ENCODE data around the gene RUVBL2.
A peak's percentile ranks its signal among the peaks of the same experiment; 100 is the strongest.

The RUVBL2 gene

DNA sequence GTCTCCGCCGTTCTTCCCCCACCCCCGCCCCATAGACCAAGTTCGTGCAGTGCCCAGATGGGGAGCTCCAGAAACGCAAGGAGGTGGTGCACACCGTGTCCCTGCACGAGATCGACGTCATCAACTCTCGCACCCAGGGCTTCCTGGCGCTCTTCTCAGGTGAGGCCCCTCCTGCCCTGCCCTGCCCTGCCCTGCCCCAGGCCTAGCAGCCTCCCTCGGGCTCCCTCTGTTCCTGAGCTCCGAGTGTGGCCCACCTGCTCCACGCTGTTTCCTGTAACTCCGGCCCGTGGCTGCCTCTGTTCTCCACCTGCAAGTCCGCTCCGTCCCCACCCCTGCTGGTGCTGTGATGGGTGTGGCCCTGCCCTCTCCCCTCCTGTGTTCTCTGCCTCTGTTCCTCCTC lies 16.8 kb downstream of the RUVBL2 start:
- no peak overlapping the region for H3K4me3 ChIP-seq (replicated peaks in 1 of 2; ENCODE audit: low read depth in 2 of 2, low read length in 2 of 2)
- TF ChIP-seq, protein P1, sequence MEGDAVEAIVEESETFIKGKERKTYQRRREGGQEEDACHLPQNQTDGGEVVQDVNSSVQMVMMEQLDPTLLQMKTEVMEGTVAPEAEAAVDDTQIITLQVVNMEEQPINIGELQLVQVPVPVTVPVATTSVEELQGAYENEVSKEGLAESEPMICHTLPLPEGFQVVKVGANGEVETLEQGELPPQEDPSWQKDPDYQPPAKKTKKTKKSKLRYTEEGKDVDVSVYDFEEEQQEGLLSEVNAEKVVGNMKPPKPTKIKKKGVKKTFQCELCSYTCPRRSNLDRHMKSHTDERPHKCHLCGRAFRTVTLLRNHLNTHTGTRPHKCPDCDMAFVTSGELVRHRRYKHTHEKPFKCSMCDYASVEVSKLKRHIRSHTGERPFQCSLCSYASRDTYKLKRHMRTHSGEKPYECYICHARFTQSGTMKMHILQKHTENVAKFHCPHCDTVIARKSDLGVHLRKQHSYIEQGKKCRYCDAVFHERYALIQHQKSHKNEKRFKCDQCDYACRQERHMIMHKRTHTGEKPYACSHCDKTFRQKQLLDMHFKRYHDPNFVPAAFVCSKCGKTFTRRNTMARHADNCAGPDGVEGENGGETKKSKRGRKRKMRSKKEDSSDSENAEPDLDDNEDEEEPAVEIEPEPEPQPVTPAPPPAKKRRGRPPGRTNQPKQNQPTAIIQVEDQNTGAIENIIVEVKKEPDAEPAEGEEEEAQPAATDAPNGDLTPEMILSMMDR (IDR thresholded peaks at IDR 0.05; ENCODE audit: low read depth, low read length), result no peak
- DNase-seq (ENCODE audit: low read depth in 2 of 2), result no peak

DNA sequence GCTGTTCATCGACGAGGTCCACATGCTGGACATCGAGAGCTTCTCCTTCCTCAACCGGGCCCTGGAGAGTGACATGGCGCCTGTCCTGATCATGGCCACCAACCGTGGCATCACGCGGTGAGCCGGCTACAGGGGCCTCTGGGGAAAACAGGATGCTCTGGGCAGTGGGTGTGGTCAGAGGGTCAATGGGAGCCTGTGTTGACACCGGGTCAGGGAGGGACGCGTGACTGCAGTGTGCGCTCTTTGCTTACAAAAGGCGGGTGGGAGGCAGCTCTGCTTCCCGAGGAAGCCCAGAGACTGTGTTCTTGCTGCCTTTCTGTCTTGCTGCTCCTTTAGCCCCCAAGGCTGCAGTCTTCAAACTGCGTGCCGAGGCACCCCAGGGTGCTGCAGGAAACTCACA lies 17.5 kb downstream of the RUVBL2 start:
- no peak for DNase-seq (ENCODE audit: low read depth in 2 of 2)
- no peak overlapping the region for H3K4me3 ChIP-seq (replicated peaks in 1 of 2; ENCODE audit: low read depth in 2 of 2, low read length in 2 of 2)
- TF ChIP-seq, protein P1 (IDR thresholded peaks at IDR 0.05; ENCODE audit: low read depth, low read length), result no peak

DNA sequence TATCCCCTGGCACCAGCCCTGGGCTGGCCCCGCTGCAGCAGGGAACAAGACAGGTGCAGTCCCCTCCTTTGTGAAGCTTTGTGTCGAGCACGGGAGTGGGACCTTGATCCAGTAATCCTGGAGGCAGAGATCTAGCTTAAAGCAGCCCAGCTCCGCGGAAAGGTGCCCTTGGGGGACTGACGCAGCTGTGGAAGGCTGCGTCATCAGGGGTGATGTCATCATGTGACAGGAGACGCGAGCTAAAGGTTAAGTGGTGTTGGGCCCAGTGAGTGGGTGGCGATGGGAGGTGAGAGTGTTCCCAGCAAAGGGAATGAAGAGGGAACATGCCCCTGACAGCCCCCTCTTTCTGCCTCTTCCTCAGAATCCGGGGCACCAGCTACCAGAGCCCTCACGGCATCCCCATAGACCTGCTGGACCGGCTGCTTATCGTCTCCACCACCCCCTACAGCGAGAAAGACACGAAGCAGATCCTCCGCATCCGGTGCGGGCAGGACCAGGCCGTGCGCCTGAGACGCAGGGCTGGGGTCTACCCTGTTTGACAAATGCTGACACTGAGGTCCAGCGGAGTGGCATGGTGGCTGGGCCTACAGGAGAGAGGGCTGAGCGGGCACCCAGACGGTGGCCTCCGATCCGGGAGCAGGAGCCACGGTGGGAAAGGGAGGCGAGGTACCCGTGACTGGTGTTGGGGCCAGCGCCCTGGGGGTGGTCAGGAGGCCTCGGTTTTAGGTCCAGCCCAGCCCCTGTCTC lies 20.6 kb downstream of the RUVBL2 start:
- H3K4me3 ChIP-seq (replicated peaks in 1 of 2; ENCODE audit: low read depth in 2 of 2, low read length in 2 of 2), result no peak overlapping the region
- peak in 1 of 2 donors; percentile 42 for DNase-seq (ENCODE audit: low read depth in 2 of 2)
- TF ChIP-seq, protein P1 (IDR thresholded peaks at IDR 0.05; ENCODE audit: low read depth, low read length), result no peak

DNA sequence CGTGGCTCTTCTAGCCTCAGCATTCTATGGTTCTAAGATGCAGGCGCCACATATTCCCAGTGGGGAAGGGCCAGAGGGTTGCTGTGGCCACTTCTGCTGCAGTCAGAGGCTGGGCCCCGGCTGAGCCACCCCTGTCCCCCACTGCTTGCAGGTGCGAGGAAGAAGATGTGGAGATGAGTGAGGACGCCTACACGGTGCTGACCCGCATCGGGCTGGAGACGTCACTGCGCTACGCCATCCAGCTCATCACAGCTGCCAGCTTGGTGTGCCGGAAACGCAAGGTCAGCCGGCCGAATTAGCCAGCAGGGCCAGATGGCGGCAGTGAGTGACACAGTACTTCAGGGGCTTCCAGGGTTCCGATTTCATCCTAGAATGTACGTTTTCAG lies 21.2 kb downstream of the RUVBL2 start:
- no peak overlapping the region for H3K4me3 ChIP-seq (replicated peaks in 1 of 2; ENCODE audit: low read depth in 2 of 2, low read length in 2 of 2)
- TF ChIP-seq, protein P1 (IDR thresholded peaks at IDR 0.05; ENCODE audit: low read depth, low read length), result no peak
- DNase-seq (ENCODE audit: low read depth in 2 of 2), result no peak

DNA sequence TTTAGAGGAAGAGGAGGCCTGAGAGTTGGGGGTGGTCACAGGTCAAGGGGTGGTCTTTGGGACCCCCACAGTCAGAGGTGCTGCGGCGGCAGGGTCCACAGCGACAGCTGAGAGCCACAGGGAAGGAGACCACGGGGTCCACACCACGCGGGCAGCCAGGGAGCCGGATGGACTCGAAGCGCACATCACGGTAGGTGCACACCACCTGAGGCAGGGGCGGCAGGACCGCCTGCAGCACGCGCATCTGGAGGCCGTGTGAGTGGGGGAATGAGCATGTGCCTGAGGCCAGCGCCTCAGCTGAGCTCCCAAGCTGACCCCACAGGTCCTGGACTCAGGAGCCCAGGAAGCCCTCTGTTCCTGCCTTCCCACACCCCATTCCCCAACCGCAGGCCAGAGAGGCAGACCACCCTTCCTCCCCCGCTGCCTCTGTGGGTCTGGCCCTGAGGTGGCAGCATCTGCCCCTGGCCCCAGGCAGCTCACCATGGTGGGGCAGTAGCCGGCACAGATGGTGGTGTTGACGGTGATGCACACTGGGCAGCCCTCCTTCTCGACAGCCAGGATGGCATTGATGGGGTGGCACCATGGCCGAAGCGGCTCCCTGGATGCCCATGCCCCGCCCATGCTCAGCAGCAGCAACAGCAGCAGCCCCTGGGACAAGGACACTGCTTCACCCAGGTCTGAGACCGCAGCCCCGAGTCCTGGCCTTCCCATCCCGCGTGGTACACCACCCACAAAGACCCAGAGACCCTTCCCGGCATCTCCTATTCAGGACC lies 22.6 kb downstream of the RUVBL2 start:
- no peak for DNase-seq (ENCODE audit: low read depth in 2 of 2)
- TF ChIP-seq, protein P1 (IDR thresholded peaks at IDR 0.05; ENCODE audit: low read depth, low read length), result no peak
- H3K4me3 ChIP-seq (replicated peaks in 1 of 2; ENCODE audit: low read depth in 2 of 2, low read length in 2 of 2), result no peak overlapping the region

DNA sequence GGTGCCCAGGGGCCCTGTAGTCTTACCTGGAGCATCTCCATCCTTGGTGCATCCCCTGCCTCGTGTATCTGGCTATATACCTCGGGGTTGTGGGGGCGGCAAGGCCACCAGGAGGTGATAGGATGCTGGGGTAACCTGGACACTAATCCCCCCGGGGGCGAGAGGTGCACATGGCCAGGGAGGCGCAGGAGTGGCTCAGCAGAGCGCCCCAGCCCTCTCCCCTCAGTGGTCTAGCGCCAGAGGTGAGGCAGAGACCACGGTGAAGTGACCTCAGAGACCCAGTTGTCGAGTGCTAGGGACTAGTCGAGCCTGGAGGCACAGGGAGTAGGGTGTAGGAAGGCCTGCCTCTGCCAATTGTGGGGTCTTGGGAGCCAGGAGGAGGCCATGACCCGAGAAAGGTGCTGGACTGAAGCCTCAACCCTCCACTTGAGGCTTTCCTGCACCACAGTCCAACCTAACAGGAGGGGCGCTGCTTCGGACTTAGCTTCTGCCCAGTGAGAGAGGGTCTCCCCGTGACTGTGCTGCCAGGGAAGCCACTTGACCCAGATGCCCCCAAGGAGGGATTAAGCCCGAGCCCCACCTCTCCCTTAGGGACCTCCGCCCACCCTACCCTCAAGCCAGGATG lies 23.5 kb downstream of the RUVBL2 start, which contains the start of gene LHB:
TSS of gene LHB (minus strand) at position 51 of the 625 bp plus-strand sequence. CDS start at position 41, 10 bp downstream.
- no peak for DNase-seq (ENCODE audit: low read depth in 2 of 2)
- H3K4me3 ChIP-seq (replicated peaks in 1 of 2; ENCODE audit: low read depth in 2 of 2, low read length in 2 of 2), result peak within 1 kb of the TSS; percentile 33 to 45
- TF ChIP-seq, protein P1 (IDR thresholded peaks at IDR 0.05; ENCODE audit: low read depth, low read length), result no peak
